Activated CD4-positive, alpha-beta T cell treated with anti-CD3 and anti-CD28 coated beads, Interleukin-2, amount 50 U/mL, for 24 hours (primary cell): ENCODE results near the gene MAN1A2.
A peak's percentile ranks its signal among the peaks of the same experiment; 100 is the strongest.

ENCODE experiments used
- DNase-seq, 2 donors: peaks; one replicate each; pipeline ENCODE4 v3.0.0-alpha.2; 2020; ENCODE audit warnings: low read depth in 1 of 2, low spot score in 1 of 2

Gene MAN1A2

GRCh38 chr1:117359561-117360289 lies 7.5 kb upstream of the MAN1A2 start:
- no peak for DNase-seq

DNA sequence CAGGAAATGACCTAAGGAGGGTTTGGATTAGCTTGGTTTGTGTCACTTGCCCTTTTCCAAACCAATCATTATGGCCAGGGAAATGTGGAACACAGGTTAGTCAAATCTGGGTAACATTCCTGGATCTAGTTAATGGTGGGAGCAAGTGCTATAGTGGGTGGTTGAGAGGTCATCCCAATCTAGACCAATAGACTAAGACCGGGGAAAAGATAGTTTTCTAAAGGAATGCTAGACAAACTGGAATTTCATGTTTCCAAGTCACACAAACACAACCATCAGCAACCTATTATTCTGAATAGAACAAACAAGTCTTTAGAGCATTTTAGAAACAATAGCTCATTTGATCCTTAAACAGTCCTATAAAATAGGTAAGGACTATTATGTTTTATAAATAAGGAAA lies 4.3 kb upstream of the MAN1A2 start:
- no peak for DNase-seq

DNA sequence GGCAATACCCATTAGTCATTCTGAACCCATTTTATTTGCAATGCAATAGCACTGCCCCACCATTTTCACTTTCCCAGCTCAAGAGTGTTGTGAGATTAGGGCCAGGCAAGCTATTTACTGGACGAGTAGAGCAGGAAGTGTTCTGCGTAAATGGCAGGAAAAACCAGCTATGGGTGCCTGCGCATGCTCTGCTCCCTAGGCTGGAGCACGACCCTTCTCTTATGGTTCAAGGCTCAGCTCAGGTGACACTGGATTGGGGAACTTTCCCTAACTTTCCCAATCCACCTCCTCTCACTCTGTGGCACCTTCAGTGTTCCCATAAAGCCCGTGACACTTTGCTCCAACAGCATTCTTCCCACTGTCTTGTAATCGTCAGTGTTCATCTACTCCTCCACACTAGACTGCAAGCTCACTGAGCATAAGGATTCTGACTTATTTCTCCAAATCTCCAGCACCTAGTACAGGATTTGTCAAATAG lies 3.6 kb upstream of the MAN1A2 start:
- no peak for DNase-seq

- no peak for DNase-seq
These were observed 3.0 kb upstream of the MAN1A2 start for GRCh38 chr1:117364240-117364639.

GRCh38 chr1:117365350-117366176 lies 1.7 kb upstream of the MAN1A2 start:
- no peak for DNase-seq

- peak; percentile 63 to 67 for DNase-seq
These were observed 838 bp upstream of the MAN1A2 start for GRCh38 chr1:117366177-117367045.

- no peak for DNase-seq
These were observed 1.2 kb downstream of the MAN1A2 start for GRCh38 chr1:117368116-117369108.

DNA sequence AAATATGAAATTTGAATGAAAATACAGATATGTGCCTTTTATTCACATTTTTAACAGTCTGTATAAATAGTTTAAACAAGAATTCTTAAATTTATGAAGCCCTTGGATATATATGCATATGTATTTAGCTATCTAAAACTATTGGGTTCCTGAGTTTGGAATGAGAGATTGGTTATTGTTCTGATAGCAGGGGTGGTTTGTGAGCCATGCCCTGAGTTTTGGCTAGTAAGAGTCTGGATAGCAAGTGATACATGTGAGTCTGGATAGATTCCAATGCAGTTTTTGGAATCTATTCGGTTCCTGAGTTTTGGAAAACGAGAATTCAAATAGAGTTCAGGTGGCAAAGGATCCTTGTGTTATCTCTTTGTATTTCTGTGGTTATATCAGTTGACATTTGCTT lies 2.8 kb downstream of the MAN1A2 start:
- no peak for DNase-seq

- no peak for DNase-seq
These were observed 3.3 kb downstream of the MAN1A2 start for GRCh38 chr1:117370509-117370908.

- DNase-seq, result no peak
These were observed 4.3 kb downstream of the MAN1A2 start for GRCh38 chr1:117371441-117372151.

DNA sequence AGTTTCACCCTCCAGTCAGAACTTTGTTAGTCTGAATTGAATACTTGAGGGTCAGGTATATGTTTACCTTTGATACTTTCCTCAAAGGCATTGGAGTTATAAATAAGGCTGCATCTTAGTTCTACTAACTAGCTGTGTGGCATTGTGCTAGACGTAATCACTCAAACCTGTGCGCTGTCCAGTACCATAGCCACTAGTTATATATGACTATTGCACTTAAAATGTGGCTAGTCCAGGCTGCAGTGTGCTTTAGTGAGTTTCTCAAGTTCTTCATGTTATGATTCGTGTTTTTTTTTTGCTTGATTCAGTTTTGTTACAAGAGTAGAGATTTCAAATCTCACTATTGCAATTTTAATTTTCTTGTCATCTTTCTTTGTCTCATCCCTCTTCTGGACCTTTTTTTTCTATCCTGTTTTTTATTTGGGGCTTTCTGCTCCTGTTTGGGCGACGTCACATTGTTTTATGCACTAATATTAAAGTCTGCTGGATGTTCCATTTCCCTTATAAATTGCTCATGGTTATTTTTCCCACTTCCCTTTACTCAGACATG lies 5.7 kb downstream of the MAN1A2 start:
- DNase-seq, result no peak

DNA sequence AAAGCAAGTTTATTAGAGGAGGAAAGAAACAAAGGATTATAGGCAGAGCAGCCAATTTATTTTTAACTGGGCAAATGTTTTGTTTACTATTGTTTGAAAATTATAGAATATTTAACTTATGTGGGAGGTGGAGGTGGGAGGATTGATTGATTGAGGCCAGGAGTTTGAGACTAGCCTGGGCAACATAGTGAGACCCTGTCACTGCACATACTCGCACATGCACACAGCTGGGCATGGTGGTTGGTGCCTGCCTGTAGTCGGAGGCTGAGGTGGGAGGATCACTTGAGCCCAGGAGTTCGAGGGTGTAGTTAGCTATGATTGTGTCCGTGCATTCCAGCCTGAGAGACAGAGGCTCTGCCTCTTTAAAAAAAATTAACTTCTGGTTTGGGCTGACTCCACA lies 6.7 kb downstream of the MAN1A2 start:
- no peak for DNase-seq

- DNase-seq, result no peak
These were observed 8.1 kb downstream of the MAN1A2 start for GRCh38 chr1:117375327-117375726.

GRCh38 chr1:117387060-117387633 lies 19.9 kb downstream of the MAN1A2 start:
- no peak for DNase-seq

GRCh38 chr1:117388328-117388727 lies 21.1 kb downstream of the MAN1A2 start:
- no peak for DNase-seq

GRCh38 chr1:117389284-117389683 lies 22.0 kb downstream of the MAN1A2 start:
- DNase-seq, result no peak

DNA sequence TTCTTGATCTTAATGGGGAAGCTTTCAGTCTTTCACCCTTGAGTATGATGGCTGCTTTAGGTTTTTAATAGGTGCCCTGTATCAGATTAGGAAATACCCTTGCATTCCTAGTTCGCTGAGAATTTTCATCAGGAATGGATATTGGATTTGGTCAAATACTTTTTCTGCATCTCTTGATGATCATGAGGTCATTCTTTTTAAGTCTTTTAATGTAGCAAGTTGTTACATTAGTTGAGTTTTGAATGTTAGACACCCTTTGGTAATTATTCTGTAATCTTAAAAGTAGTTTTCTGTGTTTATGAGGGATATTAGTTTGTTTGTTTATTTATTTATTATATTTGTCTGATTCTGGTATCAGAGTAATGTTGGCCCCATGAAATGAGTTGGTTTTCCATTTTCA lies 22.5 kb downstream of the MAN1A2 start:
- DNase-seq, result no peak

- no peak for DNase-seq
These were observed 25.5 kb downstream of the MAN1A2 start for GRCh38 chr1:117392771-117393170.

GRCh38 chr1:117396074-117396473 lies 28.8 kb downstream of the MAN1A2 start:
- no peak for DNase-seq
